DND-41 (cell line): ENCODE results near the gene ERG.

Experiments used
- EZH2 ChIP-seq: IDR thresholded peaks from 3 replicates; pipeline ENCODE4 v1.6.1; 2012; ENCODE audit warnings: borderline replicate concordance, low read depth, mild to moderate bottlenecking, moderate library complexity, low read length, inconsistent platforms; ENCODE audit not compliant: severe bottlenecking
- TF ChIP-seq, protein P1 (sequence below): IDR thresholded peaks from 2 replicates; pipeline ENCODE4 v1.5.1; 2012; ENCODE audit warnings: borderline replicate concordance, low read length, moderate library complexity, mild to moderate bottlenecking; ENCODE audit not compliant: poor library complexity, severe bottlenecking; ENCODE audit errors: extremely low read depth

DNA sequence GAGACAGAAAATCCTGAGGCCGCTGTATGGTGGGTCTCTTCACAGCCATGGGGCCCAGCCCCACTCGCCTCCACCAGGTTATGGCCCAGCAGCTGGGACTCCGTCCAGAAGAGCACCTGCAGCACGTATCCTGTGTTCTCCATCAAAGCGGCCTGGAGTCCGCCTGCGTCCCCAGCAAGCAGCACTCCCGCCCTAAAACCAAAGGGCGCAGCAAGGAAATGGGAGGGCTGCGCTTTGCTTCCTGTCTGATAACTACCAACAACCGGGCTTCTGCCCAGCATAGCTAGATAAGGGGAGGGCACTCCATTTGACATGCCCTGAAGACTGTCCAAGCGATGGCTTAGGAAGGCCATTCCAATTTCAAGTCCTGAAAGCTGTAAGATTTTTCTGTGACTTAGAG is 121.6 kb downstream of the ERG start:
- TF ChIP-seq, protein P1, sequence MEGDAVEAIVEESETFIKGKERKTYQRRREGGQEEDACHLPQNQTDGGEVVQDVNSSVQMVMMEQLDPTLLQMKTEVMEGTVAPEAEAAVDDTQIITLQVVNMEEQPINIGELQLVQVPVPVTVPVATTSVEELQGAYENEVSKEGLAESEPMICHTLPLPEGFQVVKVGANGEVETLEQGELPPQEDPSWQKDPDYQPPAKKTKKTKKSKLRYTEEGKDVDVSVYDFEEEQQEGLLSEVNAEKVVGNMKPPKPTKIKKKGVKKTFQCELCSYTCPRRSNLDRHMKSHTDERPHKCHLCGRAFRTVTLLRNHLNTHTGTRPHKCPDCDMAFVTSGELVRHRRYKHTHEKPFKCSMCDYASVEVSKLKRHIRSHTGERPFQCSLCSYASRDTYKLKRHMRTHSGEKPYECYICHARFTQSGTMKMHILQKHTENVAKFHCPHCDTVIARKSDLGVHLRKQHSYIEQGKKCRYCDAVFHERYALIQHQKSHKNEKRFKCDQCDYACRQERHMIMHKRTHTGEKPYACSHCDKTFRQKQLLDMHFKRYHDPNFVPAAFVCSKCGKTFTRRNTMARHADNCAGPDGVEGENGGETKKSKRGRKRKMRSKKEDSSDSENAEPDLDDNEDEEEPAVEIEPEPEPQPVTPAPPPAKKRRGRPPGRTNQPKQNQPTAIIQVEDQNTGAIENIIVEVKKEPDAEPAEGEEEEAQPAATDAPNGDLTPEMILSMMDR = no peak
- TF ChIP-seq EZH2 = no peak
